GM18511 (cell line): ENCODE measurements around the gene STPG1.

Source experiments
- ATAC-seq: cut with Tn5 transposase; IDR thresholded peaks from one replicate; pipeline ENCODE4 v1.9.1; 2021; ENCODE audit warnings: mild to moderate bottlenecking, moderate library complexity; ENCODE audit not compliant: unreplicated experiment

The STPG1 gene

DNA sequence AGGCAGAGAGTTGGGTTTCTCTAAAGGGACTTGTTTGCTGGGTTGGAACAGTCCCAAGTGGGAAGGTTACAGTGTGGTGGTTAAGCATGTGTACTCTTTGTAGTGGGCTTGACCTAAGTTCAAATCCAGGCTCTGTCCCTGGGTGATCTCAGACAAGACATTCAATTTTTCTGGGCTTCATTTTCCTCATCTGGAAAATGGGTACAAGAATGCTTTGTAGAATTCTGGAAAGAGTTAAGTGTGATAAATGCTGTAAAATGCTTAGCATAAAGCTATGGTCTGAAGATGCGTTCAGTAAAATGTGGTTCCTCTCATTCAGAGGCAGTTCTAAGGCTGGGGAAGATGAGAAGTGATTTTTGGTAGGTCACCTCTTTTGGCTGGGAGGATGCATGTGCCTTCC, 93.6 kb downstream of the STPG1 start:
- no peak for ATAC-seq

DNA sequence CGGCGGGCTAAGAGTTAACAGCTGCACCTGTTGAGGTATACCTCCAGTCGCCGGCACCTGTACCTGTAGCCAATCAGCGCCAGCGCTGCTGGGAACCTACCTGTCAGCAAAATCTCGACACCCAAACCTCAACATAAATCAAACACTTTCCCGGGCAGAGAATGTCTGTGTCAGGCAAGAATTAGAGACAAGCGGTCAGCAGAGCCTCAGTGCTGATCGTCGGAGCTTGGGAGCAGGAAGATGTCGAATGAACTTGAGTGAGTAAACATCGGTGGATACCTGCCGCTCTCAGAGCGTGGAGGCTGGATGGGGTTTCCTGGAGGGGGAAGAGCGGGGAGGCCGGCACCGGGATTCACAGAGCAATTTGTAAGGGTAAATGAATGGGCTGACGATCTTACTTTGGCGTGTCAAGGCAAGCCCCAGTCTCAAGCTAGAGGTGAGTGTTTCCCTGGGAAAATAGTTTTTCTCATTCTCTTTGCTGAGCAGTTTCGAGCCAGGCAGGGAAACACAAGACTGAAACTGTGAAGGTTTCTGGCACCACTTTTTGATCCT, 94.2 kb downstream of the STPG1 start, which contains the start of gene GRHL3:
Gene GRHL3 (plus strand): TSS at position 46 of the 552 bp plus-strand sequence. CDS start 195 bp downstream, at position 241.
- no peak for ATAC-seq

DNA sequence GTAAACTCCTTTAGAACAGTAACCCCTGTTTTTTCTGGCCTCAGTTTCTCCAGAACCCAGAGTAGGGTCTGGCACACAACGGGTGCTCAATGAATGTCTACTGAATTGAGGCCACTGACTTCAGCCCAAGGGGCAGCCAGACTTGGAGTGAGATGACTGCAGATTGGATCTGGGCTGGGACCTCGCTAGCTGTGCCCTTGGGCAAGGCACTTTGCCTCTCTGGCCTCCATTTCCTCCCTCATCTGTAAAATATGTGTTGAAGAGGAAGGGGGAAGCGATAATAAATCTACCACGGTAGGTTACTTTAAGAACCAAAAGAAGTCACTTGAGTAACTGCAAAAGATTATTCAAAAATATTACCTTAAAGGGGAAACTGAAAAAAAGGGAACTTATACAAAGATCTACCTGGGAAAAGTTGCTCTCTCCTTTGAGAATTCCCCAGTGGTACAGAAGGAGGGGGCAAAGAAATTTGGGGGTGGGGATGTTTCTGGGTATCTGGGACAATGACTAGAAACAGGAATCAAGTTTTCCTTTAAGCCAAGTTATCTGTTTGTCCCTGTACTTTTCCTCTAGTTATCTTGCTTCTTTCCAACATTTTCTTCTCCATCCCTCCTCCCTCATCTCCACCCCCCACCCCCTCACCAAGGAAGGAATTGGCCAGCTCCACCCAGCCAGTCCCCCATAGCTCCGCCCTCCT, 94.8 kb downstream of the STPG1 start:
- no peak for ATAC-seq

DNA sequence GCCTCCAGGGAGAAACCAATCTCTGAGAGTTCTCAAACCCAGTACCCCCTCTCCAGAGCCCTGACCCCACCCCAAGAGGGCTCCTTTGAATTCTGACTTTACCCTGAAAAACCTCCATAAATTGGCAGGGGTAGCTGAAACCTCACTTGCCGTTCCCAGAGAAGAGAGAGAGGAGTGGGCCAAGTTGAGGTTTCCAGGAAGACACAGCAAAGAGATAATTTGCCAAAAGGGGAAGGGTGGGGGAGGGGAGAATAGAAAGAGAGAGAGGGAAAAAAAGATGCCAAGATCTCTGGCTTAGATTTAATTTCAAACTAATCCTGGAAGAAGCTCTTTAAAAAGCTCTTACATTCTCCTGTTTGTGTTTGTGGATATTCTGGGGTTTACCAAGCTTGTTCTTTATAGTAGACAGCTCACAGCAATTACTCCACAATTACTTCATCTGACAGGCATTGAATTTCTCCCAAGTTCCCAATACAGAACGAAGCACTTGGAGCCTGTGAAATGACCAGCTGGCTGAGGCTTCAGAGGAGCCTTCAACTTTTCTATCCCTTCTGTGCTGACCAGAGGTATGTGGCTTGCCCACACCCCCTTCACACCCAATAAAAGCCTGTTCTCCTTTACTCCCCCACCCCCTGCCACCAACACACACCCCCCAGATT, 95.5 kb downstream of the STPG1 start:
- ATAC-seq: no peak

DNA sequence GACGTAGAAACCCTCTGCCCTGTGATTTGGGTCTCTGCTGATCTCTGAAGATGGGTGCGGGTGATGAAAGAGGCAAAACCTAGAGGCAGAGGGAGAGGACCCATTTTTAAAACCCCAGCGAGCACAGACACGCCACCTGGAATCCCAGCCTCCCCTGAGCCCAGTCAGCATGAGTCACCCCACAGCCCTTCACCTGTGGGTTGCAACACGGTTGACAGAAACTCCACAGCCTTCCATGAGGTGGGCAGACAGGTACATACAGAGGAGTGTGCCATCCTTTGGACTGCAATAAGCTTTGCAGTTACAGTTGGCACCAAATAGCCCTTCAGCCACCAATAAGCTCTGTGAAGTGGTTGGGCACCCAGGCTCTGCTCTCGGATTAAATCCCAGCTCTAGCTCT, 96.5 kb downstream of the STPG1 start:
- no peak for ATAC-seq

DNA sequence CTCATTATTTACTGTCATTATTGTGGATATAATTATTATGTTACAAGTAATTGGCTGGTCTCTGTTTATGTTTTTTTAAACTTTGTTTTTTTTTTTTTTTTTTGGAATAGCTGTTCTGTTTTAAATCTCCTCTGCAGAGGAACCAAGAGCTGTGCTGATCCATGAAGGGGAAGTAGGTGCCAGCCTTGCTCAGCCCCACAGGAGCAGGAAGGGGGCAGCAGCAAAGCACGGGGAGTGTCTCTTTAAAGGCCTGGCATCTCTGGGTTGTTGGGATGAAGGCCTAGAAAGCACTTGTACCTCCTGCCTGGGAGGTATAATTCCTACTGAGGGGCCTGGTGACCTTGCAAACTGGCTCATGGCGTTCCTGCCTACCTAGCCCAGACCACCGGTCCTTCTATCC, 96.9 kb downstream of the STPG1 start:
- ATAC-seq: no peak

DNA sequence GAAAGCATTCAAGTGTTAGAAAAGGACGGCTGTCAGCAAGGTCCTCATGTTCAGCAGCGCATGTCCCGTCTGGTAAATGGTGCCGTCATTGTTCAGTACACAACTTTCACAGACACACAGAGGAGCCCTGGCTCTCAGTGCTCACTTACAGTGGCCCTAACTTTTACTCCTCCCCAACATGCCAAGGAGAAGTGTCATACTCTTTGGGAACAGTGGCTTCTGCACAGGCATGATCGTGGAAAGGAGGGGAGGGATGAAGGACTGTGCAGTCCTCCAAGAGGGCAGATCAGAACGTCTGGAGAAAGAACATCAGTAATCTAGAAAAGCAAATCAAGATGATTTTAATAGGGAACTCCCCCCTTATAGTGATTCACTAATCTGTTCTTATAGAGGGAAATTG, 98.2 kb downstream of the STPG1 start:
- no peak for ATAC-seq

DNA sequence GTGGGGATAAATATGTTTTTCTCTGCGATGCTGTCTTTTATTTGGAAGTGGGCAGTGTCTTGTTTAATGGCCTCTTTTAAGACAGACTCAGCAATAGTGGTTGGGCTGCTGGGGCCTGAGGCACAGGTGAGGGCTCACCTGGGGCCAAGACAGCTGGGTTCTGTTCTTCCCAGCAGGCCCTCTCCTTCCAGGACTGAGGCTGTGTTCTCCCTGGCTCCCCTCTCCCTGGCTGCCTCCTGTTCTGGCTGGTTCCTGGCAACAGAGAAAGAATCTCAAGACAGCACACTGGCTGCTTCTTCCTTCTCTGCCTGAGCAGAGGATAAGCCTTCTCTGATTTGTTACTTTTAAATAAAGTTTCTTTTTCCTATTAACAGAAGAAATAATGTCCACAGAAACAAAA, 101.8 kb downstream of the STPG1 start:
- no peak for ATAC-seq

DNA sequence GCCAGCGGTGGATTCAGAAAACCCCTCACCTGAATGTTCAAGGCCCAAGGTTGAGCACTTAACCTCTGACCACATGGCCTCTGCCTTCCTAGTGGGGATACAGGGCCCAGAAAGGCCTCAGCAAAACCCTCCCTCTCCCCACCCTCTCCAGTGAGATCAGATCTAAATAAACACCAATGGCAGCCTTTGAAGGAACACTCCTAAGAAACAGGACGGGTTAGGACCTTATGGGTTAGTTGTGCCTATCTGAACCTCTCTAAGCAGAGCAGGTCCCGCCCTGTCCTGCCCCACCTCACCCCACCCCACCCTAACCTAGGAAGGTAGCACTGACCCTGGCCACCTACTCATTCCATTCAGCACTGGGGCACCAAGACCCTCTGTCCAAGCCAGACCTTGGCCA, 102.3 kb downstream of the STPG1 start:
- no peak for ATAC-seq

DNA sequence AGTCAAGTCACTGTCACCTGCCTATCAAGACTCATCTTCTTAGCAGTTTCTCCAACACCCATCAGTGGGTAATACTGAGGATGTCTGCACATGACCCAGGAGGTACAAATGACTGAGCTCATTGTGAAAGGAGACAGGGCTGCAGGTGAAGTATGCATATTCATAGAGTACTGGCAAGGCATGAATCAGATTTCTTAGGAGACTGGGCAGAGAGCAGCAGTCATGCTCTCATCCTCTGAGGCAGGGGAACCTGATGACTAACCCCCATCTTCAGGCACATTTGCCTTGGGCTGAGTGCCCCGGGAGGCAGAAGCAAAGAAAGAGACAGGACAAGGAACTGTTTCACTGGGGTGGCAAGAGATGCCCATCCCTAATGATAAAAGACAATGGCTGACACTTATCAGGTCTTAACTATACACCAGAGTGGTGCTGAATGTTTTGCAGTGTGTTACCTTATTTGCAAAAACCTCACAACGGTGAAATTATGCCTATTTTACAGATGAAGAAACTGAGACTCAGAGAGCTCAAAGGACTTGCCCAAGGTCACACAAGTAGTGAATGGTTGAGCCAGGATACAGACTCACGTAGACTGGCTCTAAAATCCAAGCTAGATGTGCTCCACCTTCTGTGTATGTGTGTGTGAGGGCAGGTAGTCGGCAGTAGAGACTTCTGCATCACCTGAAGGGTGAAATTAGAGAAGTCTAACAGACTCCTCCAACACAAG, 103.7 kb downstream of the STPG1 start:
- no peak for ATAC-seq

DNA sequence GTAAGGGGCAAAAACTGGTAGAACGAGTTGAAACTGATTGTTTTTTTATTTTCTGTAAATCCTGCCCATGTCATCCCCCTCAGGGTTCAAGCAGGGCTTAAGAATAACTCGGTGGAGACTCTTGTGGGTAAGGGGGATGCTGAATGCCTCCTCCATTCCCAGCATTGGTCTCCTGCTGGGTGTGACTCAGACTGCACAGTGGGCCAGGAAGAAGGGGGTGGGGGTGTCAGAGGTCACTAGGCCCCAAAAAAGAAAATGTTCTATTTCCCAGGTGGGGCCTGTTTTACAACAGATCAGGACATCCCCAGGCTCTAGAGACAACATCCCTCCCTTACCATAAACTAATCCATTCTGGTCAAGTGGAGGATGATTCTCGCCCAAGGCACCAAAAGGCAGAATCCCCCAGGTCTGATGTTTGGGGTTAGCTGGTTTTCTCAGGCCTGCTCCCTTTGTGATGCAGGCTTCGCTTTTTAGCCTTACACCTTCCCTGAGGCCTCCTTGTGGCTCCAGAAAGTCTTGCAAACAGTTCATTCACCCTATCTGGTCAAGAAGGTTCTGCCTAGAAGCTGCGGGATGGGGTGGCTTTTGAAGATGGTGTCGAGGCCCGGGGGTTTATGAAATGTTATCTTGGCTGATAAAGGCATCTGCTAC, 105.1 kb downstream of the STPG1 start:
- ATAC-seq: no peak
